ENCODE measurements around the gene SAYSD1.

The SAYSD1 gene

GRCh38 chr6:39061588-39061987 lies 53.4 kb downstream of the SAYSD1 start:
- TF ChIP-seq CTCF (conservative IDR thresholded peaks at IDR 0.05; ENCODE audit: low read depth) = no peak
- H3K27ac ChIP-seq = no peak overlapping the region
- CTCF ChIA-PET = no interaction called here
- POLR2A ChIA-PET (ENCODE audit: low non-redundant PET) = no interaction called here
- no peak for DNase-seq (ENCODE audit: low spot score)

GRCh38 chr6:39061182-39061581 lies 53.8 kb downstream of the SAYSD1 start:
- CTCF ChIA-PET = no interaction called here

GRCh38 chr6:39060467-39061160 lies 54.4 kb downstream of the SAYSD1 start:
- ChIA-PET CTCF (no interaction called here), POLR2A (ENCODE audit: low non-redundant PET) (no interaction called here)
- H3K27ac ChIP-seq = no peak overlapping the region
- no peak for DNase-seq (ENCODE audit: low spot score)
- TF ChIP-seq CTCF (conservative IDR thresholded peaks at IDR 0.05; ENCODE audit: low read depth) = no peak

More at GRCh38 chr6:39061182-39061581, 53.8 kb downstream of the SAYSD1 start:
- no peak for DNase-seq (ENCODE audit: low spot score)
- no peak for TF ChIP-seq CTCF (conservative IDR thresholded peaks at IDR 0.05; ENCODE audit: low read depth)
- POLR2A ChIA-PET (ENCODE audit: low non-redundant PET) = no interaction called here
- H3K27ac ChIP-seq = no peak overlapping the region

- POLR2A ChIA-PET (ENCODE audit: low non-redundant PET) = no interaction called here
- no peak for DNase-seq (ENCODE audit: low spot score)
- no peak overlapping the region for H3K27ac ChIP-seq
- TF ChIP-seq CTCF (conservative IDR thresholded peaks at IDR 0.05; ENCODE audit: low read depth) = no peak
- CTCF ChIA-PET = no interaction called here
Measured at GRCh38 chr6:39059496-39060310, 55.3 kb downstream of the SAYSD1 start.

DNA sequence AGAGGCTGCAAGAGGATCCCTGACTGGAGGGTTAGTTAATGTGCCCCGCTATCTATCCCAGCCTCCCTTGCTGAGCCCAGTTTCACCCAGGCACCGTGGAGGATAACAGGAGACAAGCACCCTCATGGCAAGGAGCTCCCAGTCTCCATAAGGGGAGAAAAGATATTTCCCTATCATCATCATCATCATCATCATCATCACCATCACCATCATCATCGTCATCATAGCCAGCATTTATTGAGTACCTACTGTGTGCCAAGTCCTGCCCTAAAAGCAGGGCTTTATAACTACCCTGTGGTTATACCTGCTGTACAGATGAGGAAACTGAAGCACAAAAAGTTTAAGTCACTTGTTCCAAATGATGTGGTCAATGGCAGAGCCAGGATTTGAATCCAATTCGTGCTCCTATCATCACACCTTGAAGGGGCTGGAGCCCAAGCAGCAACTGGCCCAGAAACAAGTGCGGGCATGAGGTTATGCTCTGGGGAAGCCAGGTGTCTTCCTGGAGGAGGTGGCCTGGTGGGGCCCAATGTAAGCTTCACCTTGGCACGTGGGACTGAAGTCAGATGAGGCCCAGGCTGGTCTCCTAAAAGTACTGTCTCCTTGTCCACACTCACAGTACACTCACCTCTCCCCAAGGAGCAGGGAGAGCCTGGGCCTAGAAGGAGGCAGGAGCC lies 56.4 kb downstream of the SAYSD1 start:
- POLR2A ChIA-PET (ENCODE audit: low non-redundant PET) = no interaction called here
- DNase-seq (ENCODE audit: low spot score) = no peak
- no peak for TF ChIP-seq CTCF (conservative IDR thresholded peaks at IDR 0.05; ENCODE audit: low read depth)
- CTCF ChIA-PET = no interaction called here
- no peak overlapping the region for H3K27ac ChIP-seq

DNA sequence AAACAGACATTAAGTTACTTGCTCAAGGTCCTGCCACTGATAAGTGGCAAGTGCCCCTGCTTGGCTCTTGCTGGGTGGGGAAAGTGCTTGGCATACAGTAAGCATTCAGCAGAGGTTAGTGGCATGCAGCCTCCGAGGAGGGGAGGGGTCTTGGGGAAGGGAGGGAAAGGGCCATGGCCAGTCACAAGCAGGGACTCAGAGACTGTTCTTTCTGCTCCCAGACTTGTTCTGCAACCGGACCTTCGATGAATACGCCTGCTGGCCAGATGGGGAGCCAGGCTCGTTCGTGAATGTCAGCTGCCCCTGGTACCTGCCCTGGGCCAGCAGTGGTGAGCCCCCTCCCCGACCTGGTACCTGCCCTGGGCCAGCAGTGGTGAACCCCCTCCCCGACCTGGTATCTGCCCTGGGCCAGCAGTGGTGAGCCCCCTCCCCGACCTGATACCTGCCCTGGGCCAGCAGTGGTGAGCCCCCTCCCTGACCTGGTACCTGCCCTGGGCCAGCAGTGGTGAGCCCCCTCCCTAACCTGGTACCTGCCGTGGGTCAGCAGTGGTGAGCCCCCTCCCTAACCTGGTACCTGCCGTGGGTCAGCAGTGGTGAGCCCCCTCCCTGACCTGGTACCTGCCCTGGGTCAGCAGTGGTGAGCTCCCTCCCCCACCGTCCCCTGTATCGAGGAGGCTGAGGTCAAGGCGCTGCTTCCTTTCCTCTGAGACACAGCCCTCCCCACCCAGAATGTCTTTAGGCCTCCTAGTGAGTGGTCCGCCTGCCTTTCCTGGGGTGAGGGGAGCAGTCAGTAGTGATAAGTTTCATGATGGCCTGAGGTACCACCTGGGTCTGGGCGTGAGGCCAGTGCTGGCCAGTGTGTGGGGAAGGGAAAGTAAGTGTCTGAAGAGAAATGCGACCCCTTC lies 57.5 kb downstream of the SAYSD1 start:
- no peak overlapping the region for H3K27ac ChIP-seq
- no peak for TF ChIP-seq CTCF (conservative IDR thresholded peaks at IDR 0.05; ENCODE audit: low read depth)
- ChIA-PET CTCF (no interaction called here), POLR2A (ENCODE audit: low non-redundant PET) (no interaction called here)
- no peak for DNase-seq (ENCODE audit: low spot score)

Data from RWPE1 (cell line).